GM23248 (cell line): Measurements from ENCODE around the gene ADGRA3.
"Not testable (repeated sequence)": the region's sequence is repeated elsewhere in the genome, so short reads cannot be mapped to it uniquely, and the experiment has no call there.

ENCODE experiments used
- EZH2 ChIP-seq: fragments of 200-600 bp; sonication (generic); IDR thresholded peaks from 2 replicates; pipeline ENCODE4 v1.6.1; 2018; ENCODE audit warnings: antibody characterized with exemption, mild to moderate bottlenecking; ENCODE audit not compliant: insufficient read depth, poor library complexity, severe bottlenecking
- EZH2phosphoT487 ChIP-seq: fragments of 200-600 bp; sonication (generic); IDR thresholded peaks from 2 replicates; pipeline ENCODE4 v1.6.1; 2018; ENCODE audit warnings: antibody characterized with exemption, moderate library complexity, mild to moderate bottlenecking, low read depth; ENCODE audit not compliant: insufficient read depth

GRCh38 chr4:22475311-22475646, 40.6 kb downstream of the ADGRA3 start:
- TF ChIP-seq EZH2, EZH2phosphoT487: not testable (repeated sequence)
